RWPE1 (cell line): Measurements from ENCODE around the gene PTK6.

Experiments
- CTCF ChIA-PET: fragments of 350-600 bp; sonication (Branson Sonifier 250); formaldehyde crosslinking; extraction: SDS; loops from one replicate; lab custom pipeline; 2021; lab: Yijun Ruan, JAX
- POLR2A ChIA-PET: fragments of 400-600 bp; formaldehyde crosslinking; extraction: SDS; loops from one replicate; lab custom pipeline; 2020; ENCODE audit warnings: antibody characterized with exemption; ENCODE audit not compliant: low non-redundant PET; lab: Yijun Ruan, JAX
- DNase-seq: peaks from one replicate; pipeline ENCODE4 v3.0.0; 2012; ENCODE audit warnings: low spot score
- H3K27ac ChIP-seq: fragments of 450-650 bp; 2 replicates; pipeline ENCODE4 v1.5.1; 2017
- CTCF ChIP-seq: fragments of 450-650 bp; conservative IDR thresholded peaks from 2 replicates; pipeline ENCODE4 v1.5.1; 2017; ENCODE audit warnings: low read depth, mild to moderate bottlenecking

PTK6 gene

GRCh38 chr20:63522091-63522868 is 14.9 kb downstream of the PTK6 start:
- CTCF ChIA-PET, result interaction anchor here (0.5 to 2.2 kb wide), 5 partner anchors 13 to 237 kb away, joined by 3 to 8 read pairs (median 4); no protein-coding TSS in a partner anchor
- no peak for TF ChIP-seq CTCF
- peak overlapping the region; percentile 92 for H3K27ac ChIP-seq
- POLR2A ChIA-PET, result interaction anchor here (0.5 to 3.8 kb wide), 6 partner anchors 8 to 175 kb away, joined by 3 to 53 read pairs (median 4); partner anchors contain the start of gene PTK6
- no peak for DNase-seq

DNA sequence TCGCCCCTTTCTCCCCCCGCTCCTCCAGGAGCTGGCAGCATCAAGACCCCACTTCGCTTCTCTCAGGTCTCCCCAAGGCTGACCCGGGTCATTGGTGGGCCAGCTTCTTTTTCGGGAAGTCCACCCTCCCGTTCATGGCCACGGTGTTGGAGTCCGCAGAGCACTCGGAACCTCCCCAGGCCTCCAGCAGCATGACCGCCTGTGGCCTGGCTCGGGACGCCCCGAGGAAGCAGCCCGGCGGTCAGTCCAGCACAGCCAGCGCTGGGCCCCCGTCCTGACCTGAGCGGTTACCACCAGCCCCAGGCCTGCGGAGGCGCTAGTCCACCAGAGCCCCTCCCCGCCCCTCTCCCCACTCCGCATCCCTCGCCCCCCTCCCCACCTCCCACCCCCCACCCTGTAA is 15.6 kb downstream of the PTK6 start:
- DNase-seq, result no peak
- peak overlapping the region; percentile 92 for H3K27ac ChIP-seq
- TF ChIP-seq CTCF, result no peak
- ChIA-PET CTCF (interaction anchor here (0.9 to 3.0 kb wide), 7 partner anchors 8 to 80 kb away, joined by 3 to 20 read pairs (median 4); partner anchors contain the start of gene PTK6), POLR2A (interaction anchor here (0.5 to 3.8 kb wide), 14 partner anchors 8 to 286 kb away, joined by 3 to 53 read pairs (median 4); partner anchors contain the start of genes BIRC7 and PTK6)

DNA sequence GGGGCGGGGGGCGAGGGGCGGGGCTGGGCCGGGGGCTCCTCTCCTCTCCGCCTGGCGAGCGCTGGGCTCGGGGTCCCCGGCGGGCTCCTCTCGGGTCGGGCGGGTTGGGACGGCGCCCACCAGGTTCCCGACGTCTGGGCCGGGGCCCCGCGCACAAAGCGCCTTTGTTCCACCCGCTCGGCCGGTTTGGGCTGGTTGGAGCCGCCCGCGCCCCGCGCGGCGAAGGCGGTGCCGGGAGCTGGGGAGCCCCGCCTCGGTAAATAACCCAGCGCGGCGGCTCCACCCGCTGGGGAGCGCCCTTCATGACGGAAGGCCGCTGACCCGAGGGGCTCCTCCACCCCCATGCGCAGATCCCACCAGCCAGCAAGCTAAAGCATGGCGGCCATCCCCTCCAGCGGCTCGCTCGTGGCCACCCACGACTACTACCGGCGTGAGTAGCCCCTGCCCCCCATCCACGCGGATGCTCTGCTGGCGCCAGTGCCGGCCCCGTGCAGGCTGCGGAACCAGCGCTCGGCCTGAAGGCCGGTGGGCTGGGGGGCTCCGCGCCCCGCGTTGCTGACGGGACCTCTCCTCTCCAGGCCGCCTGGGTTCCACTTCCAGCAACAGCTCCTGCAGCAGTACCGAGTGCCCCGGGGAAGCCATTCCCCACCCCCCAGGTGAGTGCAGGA is 16.1 kb downstream of the PTK6 start:
- ChIA-PET POLR2A (interaction anchor here (0.5 to 3.8 kb wide), 15 partner anchors 9 to 286 kb away, joined by 3 to 53 read pairs (median 4); partner anchors contain the start of genes BIRC7 and PTK6), CTCF (interaction anchor here (0.5 to 3.0 kb wide), 13 partner anchors 9 to 518 kb away, joined by 3 to 20 read pairs (median 3); partner anchors contain the start of gene PTK6)
- peak overlapping the region; percentile 92 for H3K27ac ChIP-seq
- TF ChIP-seq CTCF, result no peak; the same call in 1 of the 2 replicates
- peak; percentile 92 for DNase-seq

DNA sequence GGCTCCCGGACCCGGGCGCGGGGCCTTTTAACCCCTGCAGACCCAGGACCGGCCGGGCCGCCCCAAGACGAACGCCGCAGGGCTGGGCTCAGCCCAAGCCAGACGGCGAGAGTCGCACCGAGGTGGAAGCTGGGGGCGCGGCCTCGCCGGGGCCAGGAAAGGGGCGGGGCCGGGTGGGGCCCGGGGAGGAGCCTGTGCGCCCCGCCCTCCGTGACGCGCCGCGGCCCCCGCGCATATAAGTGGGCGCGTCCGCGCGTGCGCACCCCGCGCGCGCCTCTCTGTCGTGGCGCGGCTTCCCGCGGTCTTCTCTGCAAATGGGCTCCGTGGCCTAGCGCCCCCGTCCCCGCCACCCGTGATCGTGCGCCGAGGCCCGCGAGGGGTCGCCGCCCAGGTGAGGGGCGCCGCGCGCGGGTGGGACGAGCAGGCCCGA is 16.7 kb downstream of the PTK6 start, which contains the start of gene PPDPF:
Gene PPDPF, plus strand, starts transcription at position 262 of the 430 bp plus-strand sequence. CDS start 544 bp downstream, outside the sequence.
- CTCF ChIA-PET, result interaction anchor here (0.5 to 3.0 kb wide), 13 partner anchors 9 to 613 kb away, joined by 3 to 20 read pairs (median 3); partner anchors contain the start of gene PTK6
- POLR2A ChIA-PET, result interaction anchor here (0.6 to 3.8 kb wide), 10 partner anchors 12 to 244 kb away, joined by 3 to 53 read pairs (median 4); partner anchors contain the start of gene PTK6
- no peak for TF ChIP-seq CTCF
- peak; percentile 100 for DNase-seq
- peak within 1 kb of the TSS; percentile 92 for H3K27ac ChIP-seq

DNA sequence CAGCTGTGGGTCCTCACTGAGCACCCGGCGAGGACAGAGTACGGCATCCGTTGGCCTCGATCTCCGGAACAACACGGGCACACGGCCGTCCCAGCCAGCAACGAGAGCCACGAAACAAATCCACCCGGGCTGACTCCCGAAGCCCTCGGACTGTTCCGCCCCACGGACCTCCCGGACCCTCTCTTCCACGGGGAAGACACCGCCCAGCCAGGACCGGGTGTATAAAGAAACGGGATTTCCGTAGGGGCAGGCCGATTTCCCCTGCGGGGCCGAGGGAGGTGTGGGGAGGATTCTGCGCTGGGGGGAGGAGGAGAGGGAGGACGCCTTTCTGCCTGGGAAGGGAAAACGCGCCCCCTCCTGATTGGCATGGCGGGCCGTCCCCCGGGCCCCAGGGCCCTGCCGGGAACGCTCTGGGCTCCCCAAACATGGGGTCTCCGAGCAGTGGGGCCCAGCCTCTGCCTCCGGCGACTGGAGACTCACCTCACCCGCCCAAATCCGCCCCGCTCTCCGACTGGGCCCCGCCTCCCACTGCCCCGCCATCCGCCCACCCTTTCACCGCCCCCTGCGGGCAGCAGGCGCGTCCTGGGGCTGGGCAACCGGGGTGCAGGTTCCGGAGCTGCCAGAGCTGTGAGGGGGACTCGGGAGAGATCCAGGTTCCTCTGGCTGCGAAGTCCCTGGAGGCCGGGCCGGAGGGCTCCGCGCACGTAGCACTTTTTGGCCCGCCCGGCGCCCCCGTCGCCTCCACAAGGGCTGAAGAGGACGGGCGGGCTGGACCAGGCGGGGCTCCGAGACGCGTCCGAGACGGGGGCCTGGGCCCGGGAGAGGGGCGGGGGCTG is 17.3 kb downstream of the PTK6 start:
- peak overlapping the region; percentile 92 for H3K27ac ChIP-seq
- TF ChIP-seq CTCF, result peak; percentile 53
- peak; percentile 80 for DNase-seq
- ChIA-PET CTCF (interaction anchor here (0.7 to 3.0 kb wide), 8 partner anchors 11 to 612 kb away, joined by 3 to 20 read pairs (median 3); no protein-coding TSS in a partner anchor), POLR2A (interaction anchor here (0.6 to 3.8 kb wide), 8 partner anchors 11 to 243 kb away, joined by 3 to 53 read pairs (median 6); partner anchors contain the start of gene PTK6)
